ENCODE measurements around the gene PCK2. TPM values are rescaled to one million over a fixed set of nuclear protein-coding genes. Genes with fewer than 3 reads are reported as not detected.
A peak's percentile ranks its signal among the peaks of the same experiment; 100 is the strongest.
"Not testable (repeated sequence)": the region's sequence is repeated elsewhere in the genome, so short reads cannot be mapped to it uniquely, and the experiment has no call there.

The PCK2 gene
- total and polyA plus RNA-seq, 2 donors (not counting 3 experiments of a cell fraction or from before 2014, with no cell fraction given), result 23.5 to 24.5 TPM

GRCh38 chr14:24050753-24051152 lies 43.4 kb upstream of the PCK2 start:
- intact Hi-C loops (cut with micrococcal nuclease), result not testable (repeated sequence)

GRCh38 chr14:24051176-24051788 lies 42.8 kb upstream of the PCK2 start:
- peaks cover 9 to 17% of the 10 kb centered on the region in 2 experiments for H3K27me3 ChIP-seq (ENCODE audit: control insufficient read depth in 2 of 2, insufficient read depth in 2 of 2, low read length in 2 of 2)
- dilution Hi-C loops (cut with MboI; ENCODE audit: extremely low pct_ligation_motif_present, low sequenced_read_pairs), result no loop called here
- no peak for FAIRE-seq
- TF ChIP-seq FOS (IDR thresholded peaks at IDR 0.05; ENCODE audit: borderline replicate concordance, insufficient read depth, low read length) (no peak), MYC (IDR thresholded peaks at IDR 0.05; ENCODE audit: low read depth, low read length) (no peak), MAX (IDR thresholded peaks at IDR 0.05; ENCODE audit: insufficient read depth, insufficient read length) (no peak), JUN (IDR thresholded peaks at IDR 0.05; ENCODE audit: borderline replicate concordance, insufficient read depth, insufficient read length, low read depth) (no peak), EZH2 (IDR thresholded peaks at IDR 0.05; ENCODE audit: borderline replicate concordance, low read depth, low read length, severe bottlenecking) (no peak)
- H3K27ac ChIP-seq (ENCODE audit: insufficient read depth, low read depth, low read length), result no peak overlapping the region
- H3K9me1 ChIP-seq (replicated peaks; ENCODE audit: control insufficient read depth, extremely low read depth, insufficient read depth, low read length), result no peaks in the 10 kb centered on the region
- no peaks in the 10 kb centered on the region for H3K79me2 ChIP-seq (ENCODE audit: control insufficient read depth, insufficient read depth, low read length)
- peak overlapping the region; percentile 34 for H3K9ac ChIP-seq (replicated peaks; ENCODE audit: extremely low read depth, insufficient read depth, low read length)
- H3K9me3 ChIP-seq (replicated peaks; ENCODE audit: control insufficient read depth, insufficient read depth, low read length), result no peaks in the 10 kb centered on the region
- peak overlapping the region; percentile 61 for H2AFZ ChIP-seq (ENCODE audit: low read depth, low read length)
- peak overlapping the region; percentile 72 for H3K4me2 ChIP-seq (ENCODE audit: insufficient read depth, low read length)
- no peak for DNase-seq (ENCODE audit: low read depth, low spot score)
- BruUV-seq (replicated peaks), result no TSS peak
- CTCF ChIA-PET, result interaction anchor here (1.2 to 2.1 kb wide), 5 partner anchors 15 to 110 kb away, joined by 3 to 11 read pairs (median 6); partner anchors contain the start of gene IRF9
- H4K20me1 ChIP-seq (replicated peaks; ENCODE audit: control insufficient read depth, extremely low read depth, insufficient read depth, low read length), result no peaks in the 10 kb centered on the region
- POLR2A ChIA-PET, result no interaction called here
- H3K4me1 ChIP-seq (ENCODE audit: control insufficient read depth, extremely low read depth, insufficient read depth, low read length), result peaks cover 12% of the 10 kb centered on the region
- no peaks in the 10 kb centered on the region for H3K36me3 ChIP-seq (ENCODE audit: control insufficient read depth in 2 of 2, extremely low read depth in 1 of 2, insufficient read depth in 2 of 2, low read length in 2 of 2)
- H3K4me3 ChIP-seq (replicated peaks in 1 of 3; ENCODE audit: insufficient read depth in 1 of 3, low read depth in 1 of 3, low read length in 3 of 3), result peak overlapping the region; percentile 49 to 59 (median 54)
- intact Hi-C loops (cut with micrococcal nuclease), result no loop called here

More at GRCh38 chr14:24050753-24051152, 43.4 kb upstream of the PCK2 start:
- BruUV-seq (replicated peaks); H3K4me3 ChIP-seq (replicated peaks in 1 of 3; ENCODE audit: insufficient read depth in 1 of 3, low read depth in 1 of 3, low read length in 3 of 3); H4K20me1 ChIP-seq (replicated peaks; ENCODE audit: control insufficient read depth, extremely low read depth, insufficient read depth, low read length); DNase-seq (ENCODE audit: low read depth, low spot score); dilution Hi-C loops (cut with MboI; ENCODE audit: extremely low pct_ligation_motif_present, low sequenced_read_pairs); H3K9me3 ChIP-seq (replicated peaks; ENCODE audit: control insufficient read depth, insufficient read depth, low read length); H3K36me3 ChIP-seq (ENCODE audit: control insufficient read depth in 2 of 2, extremely low read depth in 1 of 2, insufficient read depth in 2 of 2, low read length in 2 of 2); H3K27ac ChIP-seq (ENCODE audit: insufficient read depth, low read depth, low read length); POLR2A ChIA-PET; H2AFZ ChIP-seq (ENCODE audit: low read depth, low read length); H3K9me1 ChIP-seq (replicated peaks; ENCODE audit: control insufficient read depth, extremely low read depth, insufficient read depth, low read length); H3K9ac ChIP-seq (replicated peaks; ENCODE audit: extremely low read depth, insufficient read depth, low read length); H3K4me2 ChIP-seq (ENCODE audit: insufficient read depth, low read length); H3K79me2 ChIP-seq (ENCODE audit: control insufficient read depth, insufficient read depth, low read length); FAIRE-seq: not testable (repeated sequence)
- CTCF ChIA-PET, result interaction anchor here (1.2 to 2.1 kb wide), 2 partner anchors 15 to 110 kb away, joined by 3 to 6 read pairs; partner anchors contain the start of gene IRF9
- H3K27me3 ChIP-seq (ENCODE audit: control insufficient read depth in 2 of 2, insufficient read depth in 2 of 2, low read length in 2 of 2), result peaks cover 9 to 17% of the 10 kb centered on the region in 2 experiments
- H3K4me1 ChIP-seq (ENCODE audit: control insufficient read depth, extremely low read depth, insufficient read depth, low read length), result peaks cover 12% of the 10 kb centered on the region
